IPS-NIHi11 (cell line): Measurements from ENCODE around the gene PAGE5.

Source experiments
- DNase-seq: peaks from one replicate; pipeline ENCODE4 v3.0.0; 2012; ENCODE audit warnings: mixed read lengths, low spot score

Gene PAGE5

GRCh38 chrX:55220119-55220794 is at the start of gene PAGE5:
Gene PAGE5 (plus strand): TSS chrX:55220346. CDS start chrX:55221383, 1,037 bp downstream.
- no peak for DNase-seq

- DNase-seq, result no peak
Measured at GRCh38 chrX:55187281-55187680, 32.9 kb upstream of the PAGE5 start.

GRCh38 chrX:55196688-55197087 is 23.5 kb upstream of the PAGE5 start:
- DNase-seq, result no peak

- DNase-seq, result no peak
Measured at GRCh38 chrX:55201930-55202579, 18.1 kb upstream of the PAGE5 start.

- DNase-seq, result no peak
Measured at GRCh38 chrX:55206162-55206941, 13.8 kb upstream of the PAGE5 start.

GRCh38 chrX:55210931-55211677 is 9.0 kb upstream of the PAGE5 start:
- DNase-seq, result no peak

GRCh38 chrX:55213381-55213780 is 6.8 kb upstream of the PAGE5 start:
- DNase-seq, result no peak

- DNase-seq, result no peak
Measured at GRCh38 chrX:55240788-55241340, 20.7 kb downstream of the PAGE5 start.

GRCh38 chrX:55253528-55253927 is 33.4 kb downstream of the PAGE5 start:
- no peak for DNase-seq

GRCh38 chrX:55260806-55261205 is 40.7 kb downstream of the PAGE5 start:
- DNase-seq, result no peak

- DNase-seq, result no peak
Measured at GRCh38 chrX:55264816-55265215, 44.7 kb downstream of the PAGE5 start, which contains the start of gene PAGE3. Gene PAGE3 (minus strand): TSS chrX:55264916. CDS start chrX:55263903, 1,013 bp downstream.
